CD4-positive, alpha-beta T cell treated with Interferon gamma for 1 hour (primary cell): Measurements from ENCODE around the gene NTMT1.

Experiments
- DNase-seq: peaks from one replicate; pipeline ENCODE4 v3.0.0-alpha.2; 2020

Gene NTMT1

DNA sequence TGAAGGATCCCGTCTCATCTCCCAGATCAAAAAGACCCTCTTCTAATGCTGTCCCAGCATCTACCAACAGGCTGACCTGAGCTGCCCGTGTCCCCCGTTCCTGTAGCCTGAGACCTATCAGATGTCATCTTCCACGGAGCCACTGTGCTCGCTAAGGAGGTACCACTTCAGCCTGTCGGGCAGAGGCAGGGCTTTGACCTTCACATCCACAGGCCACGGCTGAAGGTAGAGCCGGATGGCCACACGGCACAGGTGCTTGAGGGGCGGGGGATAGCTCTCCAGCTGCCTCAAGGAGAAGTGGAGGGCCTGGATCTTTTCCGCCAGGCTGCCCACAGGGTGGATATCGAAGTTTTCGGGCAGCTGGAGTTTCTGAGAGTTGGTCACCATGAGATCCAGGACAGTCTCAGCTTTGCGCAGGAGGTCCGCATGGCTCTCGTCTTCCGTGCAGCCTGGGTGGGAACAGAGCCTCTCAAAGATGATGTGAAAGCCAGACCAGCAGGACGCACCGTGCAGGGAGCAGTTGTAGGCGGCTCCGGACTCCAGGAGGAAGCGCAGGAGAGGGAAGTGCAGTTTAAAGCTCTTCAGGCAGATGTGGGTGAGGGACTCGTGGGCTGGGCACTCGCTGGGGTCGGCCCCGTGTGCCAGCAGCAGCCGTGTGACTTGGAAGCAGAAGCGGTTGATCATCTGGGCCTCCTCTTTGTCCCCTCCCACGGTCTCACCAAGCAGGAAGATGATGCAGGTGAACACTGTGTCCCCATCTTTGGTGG, 11.9 kb downstream of the NTMT1 start:
- no peak for DNase-seq

DNA sequence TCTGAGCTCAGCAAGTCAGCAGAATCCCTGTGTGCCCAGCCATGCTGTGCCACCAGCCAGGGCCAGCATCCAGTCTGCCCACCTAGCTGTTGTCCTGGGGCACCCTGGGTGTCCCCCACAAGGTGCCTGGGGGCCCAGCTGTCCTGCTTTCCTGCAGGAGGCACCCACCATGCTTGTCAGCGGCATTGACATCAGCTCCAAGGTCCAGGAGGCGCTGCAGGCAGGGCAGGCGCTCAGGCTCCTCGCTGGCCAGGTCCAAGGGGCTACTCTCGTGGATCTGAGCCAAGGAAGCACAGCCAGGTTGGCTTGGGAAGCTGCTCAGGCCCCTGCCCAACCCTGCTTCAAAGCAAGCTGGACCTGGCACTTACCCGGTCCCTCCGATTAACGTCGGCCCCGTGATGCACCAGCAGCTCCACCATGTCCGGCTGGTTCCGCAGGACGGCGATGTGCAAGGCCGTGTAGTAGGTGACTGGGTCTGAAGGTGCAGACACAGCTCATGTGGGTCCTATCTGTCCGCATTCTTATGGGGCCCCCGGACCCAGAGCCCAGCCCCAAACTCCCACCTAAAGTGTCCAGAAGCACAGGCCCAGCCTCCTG, 13.2 kb downstream of the NTMT1 start:
- no peak for DNase-seq

DNA sequence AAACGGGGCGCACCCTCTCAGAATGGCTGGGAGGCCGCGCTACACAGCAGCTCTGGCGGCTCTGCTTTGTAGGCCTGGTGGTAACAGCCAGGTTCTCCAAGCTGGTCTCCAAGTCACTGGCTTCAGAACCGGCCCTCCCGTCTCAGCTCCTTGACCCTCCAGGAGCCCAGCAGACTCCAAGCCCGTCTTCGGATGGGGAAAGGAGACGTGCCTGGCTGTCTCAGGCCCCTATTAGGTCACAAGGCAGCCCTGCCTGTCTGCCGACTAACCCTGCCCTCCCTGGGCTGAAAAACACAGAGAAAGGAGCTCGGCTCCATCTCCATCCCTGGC, 13.8 kb downstream of the NTMT1 start:
- DNase-seq, result no peak

DNA sequence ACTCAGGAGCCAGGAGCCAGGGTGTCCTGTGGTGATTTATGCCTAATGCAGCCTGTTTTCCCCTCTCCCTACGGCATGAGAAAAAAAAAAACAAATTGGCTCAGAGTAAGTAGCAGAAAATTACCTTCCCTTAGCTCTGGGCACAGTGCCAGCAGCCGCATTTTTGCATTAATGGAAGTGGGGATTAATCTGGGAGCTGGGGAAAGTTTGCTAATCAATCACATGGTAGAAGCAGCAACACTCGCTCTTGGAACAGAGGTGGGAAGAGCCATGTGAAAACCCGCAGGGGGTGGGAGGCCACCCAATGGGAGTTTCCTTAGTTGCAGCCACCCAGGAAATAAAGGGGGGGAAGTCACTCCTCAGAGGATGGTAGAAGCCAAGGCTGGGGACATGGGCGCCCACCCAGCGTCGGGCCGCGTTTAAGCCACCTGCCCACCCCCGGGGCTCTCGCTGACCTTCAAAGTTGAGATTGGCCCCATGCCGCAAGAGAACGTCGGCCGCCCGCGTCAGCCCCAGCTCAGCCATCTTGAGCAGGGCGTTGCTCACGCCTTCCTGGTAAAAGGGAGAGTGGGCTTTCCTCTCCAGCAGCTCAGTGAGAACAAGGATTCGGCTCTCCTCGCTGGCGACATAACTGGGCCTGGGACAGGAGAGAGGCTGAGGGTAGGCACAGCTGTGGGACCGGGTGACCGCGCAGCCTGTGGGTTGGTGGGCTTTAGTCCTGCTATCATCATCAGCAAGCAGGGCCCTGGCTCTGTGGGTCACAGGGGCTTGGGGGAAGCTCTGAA, 14.3 kb downstream of the NTMT1 start:
- no peak for DNase-seq

DNA sequence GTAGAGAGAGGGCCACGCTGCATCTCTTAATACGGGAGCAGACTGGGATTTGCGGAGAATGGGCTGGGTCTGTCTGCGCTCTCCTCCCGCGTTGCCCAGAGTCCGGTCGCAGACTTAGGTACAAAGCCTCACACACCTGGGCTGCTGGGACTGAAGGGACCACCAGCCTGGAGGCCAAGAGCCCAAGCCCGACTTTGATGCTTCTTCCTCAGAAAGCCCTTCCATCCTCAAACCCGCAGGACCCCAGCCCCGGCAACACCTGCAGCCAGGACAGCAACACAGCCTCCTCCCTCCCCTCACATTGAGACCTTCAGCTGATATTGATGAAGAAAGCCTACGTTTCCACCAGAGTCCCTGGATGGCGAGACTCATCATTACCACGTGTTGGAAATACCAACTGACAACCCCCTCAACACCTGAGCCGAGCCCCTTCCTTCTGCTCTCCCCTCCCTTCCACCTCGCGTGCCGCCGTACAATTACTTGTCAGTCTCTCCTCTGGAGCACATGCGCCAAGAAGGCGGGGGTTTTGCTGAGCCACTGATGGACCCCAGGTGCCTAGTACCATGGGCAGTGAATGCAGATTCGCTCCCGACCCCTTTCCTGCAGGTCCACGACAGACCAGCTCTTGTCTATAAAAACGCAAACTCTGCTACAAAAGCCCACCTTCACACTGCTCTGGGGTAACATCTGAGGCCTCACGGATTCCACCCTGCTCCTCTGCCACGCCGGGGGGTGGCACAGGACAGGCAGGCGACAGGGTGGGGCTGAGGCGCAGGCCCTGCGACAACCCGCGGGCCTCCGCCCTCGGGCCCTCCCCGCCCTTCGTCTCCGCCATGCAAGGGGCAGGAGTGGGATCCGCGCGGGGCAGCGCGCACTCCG, 15.1 kb downstream of the NTMT1 start:
- DNase-seq, result no peak

DNA sequence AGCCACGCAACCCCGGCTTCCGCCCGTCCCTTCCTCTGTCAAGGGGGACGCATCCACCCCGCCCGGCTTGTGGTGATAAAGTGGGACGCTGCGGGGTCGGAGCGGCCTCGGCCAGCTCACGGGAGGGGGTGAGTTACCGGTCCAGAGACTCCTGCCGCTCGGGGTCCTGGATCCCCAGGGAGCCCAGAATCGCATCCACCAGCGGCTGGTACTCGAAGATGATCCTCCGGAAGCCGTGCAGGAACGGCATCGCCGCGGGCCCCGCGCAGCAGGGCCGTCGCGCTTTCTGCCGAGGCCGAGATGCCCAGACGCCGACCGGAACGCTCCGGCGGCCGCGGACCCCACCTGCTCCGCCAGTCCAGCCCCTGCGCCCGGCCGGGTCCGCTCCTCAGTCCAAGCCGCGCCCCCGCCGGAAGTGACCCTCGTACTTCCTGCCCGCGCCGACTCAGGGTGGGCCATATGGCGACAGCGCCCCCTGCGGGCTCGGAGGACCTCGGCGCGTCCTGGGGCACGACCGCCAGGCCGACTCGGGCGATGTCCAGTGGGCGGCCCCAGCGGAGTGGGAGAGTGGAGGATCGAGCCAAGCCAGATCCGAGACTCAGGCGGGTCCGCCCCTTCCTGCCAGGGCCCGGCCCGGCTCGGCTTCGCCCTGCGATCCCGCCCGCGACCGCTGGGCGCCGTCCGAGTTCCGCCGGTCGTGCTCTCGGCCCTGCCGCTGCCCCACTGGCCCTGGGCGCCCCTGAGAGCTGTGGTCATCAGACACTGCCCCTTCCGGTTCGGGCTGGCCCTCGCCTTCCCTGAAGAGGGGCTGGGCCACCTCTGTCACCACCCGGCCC, 16.0 kb downstream of the NTMT1 start, which contains the start of gene ASB6:
TSS of gene ASB6 (minus strand) at position 402 of the 836 bp plus-strand sequence. CDS start at position 250, 152 bp downstream.
- peak; percentile 91 for DNase-seq

DNA sequence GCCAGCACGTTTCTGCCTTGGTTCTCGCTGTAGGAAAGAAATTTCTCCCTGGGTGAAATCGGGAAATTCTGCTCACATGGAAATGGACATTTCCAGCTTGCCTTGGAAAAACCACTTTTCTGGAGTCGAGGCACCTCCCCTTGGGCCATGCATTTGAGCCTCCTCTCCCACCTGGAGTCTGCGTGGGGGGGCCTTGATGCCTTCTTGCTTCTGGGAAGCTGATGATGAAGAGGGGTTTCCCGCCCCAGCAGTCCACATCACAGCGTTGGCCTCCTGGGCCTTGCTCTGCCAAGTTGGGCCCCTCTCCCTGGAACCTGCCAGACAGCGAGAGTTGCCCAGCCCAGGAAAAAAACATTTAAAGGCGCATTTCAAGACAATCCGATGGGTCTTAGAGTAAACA, 17.7 kb downstream of the NTMT1 start:
- no peak for DNase-seq

DNA sequence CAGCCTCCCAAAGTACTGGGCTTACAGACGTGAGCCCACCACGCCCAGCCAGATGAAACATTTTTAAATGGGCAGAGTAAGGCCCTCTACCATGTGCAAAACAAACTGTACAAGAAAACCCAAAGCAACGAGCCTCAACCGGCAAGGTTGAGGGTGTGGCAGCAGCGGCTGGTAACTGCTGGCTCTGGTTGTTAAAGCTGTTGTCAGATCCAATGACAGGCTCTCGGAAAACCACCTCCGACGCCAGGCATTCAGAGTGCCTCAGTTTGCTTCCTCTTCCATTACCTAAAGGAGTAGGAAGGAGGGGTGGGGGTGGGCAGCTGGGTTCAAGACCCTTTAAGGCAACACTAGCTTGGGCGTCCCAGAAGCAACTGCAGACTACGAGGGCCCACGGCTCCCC, 18.4 kb downstream of the NTMT1 start:
- DNase-seq, result no peak

DNA sequence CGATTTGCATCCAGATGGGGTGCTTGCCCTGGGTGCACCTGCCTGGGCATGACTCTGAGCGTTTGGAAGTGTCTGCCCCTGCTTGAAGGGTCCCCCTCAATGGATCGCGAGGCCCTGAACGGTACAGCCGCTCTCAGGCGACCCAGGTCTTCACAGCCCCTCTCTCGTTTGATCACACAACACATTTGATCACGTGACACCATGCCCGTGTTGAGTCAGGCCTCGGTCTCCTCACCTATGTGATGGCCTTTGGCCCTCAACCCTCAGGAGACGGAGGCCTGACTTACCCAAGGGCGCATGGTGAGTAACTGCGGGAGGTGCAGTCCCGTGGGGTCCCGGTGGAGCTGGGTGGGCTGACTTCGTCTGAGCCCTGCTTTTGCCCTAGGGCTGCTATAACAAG, 18.9 kb downstream of the NTMT1 start:
- no peak for DNase-seq

DNA sequence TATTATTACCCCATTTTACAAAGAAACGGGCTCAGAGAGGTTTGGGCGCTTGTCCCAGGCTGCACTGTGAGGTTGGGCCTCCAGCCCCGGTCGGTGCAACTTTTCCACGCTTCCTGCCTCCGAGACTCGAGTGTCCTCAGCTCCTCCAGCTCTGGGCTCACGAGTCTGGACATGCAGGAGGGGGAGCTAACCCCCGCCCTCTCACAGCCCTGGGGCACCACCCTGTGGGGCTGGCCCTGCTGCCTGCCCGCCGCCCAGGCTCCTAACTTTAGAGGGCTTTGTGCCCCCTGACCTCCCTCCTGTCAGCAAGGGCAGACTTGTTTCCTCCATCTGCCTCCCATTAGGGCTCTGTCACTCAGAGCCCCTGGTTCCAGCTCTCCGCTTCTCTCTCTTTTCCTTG, 20.3 kb downstream of the NTMT1 start:
- DNase-seq, result no peak

DNA sequence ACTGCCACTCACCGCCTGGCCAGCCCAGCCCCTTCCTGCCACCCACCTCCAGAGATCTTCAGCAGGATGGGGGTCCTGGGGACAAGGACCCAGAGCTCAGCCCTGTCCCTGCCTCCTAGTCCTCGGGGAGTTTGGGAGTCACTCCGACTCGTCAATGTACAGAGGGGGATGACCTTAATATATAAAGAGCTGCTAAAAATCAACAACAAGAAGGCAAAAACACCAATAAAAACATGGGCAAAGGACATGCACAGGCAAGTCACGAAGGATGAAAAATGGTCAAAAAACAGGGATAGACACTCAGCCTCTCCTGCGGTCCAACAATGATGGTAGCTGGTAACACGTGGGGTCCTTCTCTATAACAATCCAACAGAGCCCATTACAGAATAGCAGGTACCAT, 20.7 kb downstream of the NTMT1 start:
- no peak for DNase-seq

DNA sequence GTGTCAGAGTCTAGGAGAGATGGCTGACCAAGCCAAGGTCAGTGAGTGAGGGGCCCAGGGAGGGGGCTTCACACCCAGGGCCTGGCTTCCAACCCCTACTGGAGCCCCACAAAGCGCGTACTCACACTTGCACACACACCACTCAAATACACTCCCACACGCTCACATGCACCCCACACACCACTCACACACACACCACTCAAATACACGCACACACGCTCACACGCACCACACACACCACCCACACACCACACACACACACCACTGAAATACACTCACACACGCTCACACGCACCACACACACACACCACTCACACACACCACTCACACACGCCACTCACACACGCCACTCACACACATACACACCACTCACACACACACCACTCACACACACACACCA, 21.7 kb downstream of the NTMT1 start:
- DNase-seq, result no peak

DNA sequence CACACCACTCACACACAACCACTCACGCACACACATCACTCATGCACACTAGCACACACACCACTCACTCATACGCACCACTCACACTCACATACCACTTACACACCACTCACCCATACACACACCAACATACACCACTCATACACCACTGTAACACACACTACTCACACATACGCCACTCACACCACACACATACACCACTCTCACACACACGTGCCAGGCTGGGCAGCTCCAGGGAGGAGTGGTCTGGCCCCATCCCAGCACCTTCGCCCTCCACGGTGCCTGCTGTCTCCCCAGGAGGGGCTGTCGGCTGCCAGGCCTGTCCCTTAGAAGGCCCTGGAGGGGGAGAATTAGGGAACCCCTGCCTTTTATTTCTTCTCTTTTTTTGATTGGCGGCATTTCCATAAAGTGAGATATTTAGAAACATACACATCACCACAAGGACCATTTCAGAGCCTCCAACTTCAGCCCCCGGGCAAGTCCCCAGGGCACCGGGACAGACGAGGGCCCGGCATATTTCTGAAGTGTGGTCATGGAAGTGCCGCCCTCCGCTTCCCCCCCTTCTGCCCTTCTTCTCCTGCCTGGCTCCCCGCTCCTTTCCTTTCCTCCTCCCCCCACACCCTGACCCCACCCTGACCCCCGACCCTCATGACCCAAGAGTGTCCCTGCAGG, 22.3 kb downstream of the NTMT1 start:
- DNase-seq, result no peak

DNA sequence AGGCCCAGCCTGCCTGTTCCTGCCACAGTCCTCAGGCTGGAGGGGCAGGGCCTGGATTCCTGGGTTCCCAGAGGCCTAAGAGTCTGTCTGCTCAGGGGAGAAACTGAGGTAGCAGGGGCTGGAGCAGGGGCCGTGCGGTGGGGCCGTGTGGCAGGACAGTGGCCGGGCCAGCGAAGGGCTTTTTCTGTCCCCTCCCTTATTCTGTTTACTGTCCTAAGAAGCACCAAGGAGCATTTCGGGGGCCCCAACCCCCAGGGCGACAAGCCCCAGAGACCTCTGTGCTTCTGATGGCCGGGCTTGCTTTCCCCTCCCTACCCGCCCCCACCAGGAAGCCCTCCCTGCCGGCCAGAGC, 22.8 kb downstream of the NTMT1 start:
- DNase-seq, result no peak

DNA sequence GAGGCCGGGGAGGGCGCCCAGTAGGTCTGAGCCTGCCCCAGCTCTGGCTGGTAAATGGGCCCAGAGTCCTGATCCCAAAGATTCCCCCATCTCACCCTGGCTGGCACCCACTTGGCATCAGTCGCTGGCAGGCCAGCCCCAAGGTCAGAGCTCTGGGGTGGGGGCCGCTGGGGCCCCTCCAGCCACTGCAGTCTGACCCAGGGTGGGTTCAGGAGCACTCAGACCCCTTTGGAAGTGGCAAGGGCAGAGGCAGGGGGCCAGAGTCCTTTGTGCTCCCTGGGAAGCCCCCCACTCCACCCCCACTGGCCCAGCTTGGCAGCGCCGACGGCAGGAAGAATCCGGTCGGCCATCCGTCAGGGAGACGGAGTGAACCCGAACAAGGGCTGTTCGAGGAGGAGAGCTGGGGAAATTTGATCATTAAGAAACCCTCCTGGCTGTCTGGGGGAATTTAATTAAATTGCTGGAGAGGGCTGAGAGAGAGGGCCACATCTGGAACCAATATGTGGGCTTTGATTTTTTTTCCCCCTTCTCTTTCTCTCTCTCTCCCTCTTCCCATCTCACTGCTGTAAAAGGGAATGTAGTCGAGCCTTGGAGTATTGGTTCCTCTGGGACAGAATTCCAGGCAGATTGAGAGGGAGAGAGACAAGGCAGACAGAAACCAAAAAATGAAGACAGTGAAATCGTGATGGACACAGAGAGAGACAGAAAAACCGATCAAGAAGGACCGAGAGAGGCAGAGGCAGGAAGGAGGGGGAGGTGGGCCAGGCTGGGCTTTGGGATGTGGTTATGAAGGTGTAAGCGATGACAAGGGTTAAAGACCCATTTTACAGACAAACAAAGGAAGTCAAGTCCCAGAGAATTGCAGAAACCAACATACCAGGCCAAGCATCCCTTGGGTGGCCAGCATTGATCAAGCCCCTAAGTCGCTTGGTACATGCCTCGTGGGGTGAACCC, 24.0 kb downstream of the NTMT1 start:
- DNase-seq, result no peak

DNA sequence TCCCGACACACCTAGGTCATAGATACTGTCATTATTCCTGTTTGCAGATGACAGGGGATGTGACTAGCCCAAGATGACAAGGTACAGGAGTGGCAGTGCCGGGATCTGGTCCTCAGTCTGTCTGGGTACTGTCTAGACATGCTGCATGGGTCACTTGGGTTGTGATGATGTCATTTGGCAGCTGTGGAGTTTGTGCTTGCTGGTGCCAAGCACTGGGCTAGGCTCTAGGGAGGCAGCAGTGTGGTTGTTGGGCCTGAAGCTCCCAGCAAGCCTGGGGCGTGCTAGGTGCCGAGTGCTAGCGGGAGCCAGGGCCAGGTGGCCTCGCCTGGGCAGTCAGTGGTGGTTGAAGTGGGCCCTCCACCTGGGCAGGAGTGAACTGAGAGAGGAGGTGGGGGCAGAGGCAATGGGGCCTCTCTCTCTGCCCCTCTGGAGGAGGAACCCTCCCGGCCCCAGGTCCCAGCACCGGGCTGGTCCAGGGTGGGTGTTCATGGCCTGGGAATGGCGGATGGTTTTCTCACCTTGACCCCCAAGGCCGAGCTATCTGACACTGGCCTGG, 24.8 kb downstream of the NTMT1 start:
- no peak for DNase-seq

DNA sequence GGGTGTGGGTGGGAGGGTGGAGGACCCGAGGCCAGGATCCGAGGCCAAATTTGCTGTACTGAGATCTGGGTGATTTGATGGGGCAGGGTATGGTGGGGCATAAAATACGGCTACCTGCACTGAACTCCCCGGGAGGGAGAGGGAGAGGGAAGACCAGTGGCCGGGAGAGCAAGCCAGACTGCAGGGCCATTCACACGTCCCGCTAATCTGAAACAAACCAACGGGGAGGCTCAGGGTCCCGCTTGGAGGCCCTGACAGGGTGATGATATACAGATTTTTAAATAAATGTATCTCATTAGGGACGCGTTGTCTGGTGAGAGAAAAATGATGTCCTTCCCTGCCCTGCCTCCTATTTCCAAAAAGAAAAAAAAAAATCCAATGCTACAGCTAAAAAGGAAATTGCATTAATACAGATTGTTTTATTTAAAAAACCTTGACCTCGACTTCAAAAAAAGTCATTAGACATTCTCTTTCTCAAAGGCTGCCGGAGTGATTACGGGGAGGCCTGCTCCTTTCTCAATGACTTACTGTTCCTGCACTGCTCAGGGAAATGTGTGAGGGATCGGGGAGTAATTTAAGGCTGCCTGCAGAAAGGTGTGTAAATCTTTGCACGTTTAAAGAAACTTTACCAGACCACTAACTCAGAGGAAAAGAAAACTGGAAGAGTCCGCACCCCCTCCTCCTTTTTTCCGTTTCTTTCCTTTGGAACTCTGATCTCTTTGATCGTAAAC, 28.0 kb downstream of the NTMT1 start:
- no peak for DNase-seq

DNA sequence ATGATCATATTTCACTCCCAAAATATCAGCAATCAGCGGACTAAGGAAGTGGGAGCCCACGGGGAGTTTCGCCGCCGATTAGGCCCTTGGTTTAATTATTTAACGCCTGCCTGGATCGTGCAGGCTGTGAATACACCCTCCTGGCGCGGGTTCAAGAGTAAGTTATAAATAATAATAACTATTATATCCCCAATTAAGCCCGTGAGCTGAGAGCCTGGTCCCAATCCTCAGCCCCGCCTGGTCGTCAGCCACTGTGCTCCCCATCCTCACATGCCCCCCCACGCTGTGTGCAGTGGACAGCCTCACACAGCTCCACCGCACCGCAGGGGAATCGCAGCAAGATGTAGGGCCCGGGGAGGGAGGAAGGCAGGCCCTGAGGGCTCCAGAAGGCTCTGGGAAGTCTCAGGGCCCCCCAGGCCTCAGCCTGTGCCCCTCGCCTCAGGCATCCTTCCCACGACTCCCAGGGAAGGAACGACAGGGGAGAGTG, 28.6 kb downstream of the NTMT1 start:
- no peak for DNase-seq

DNA sequence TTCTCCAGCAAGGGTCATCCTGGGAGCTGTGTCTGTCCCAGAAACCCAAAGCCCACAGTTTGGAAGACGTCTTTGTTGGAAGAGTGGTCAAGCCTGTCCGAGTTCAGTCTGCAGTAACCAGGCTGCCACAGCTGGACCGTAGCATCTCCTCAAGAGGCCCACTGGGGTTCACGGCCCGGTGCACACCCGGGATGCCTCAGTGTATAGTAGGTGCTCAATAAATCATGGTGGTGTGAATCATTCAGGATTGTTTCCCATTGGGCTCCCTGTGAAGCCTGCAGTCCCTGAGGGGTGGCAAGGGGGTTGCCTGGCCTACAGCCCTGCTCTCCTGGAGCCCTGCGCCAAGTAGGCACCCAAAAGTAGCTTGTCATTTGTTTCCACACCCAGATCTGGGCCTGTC, 29.2 kb downstream of the NTMT1 start:
- DNase-seq, result no peak
